HG02852 (cell line): ENCODE results near the gene ABHD17C.

Experiments
- ATAC-seq: cut with Tn5 transposase; IDR thresholded peaks from one replicate; pipeline ENCODE4 v1.9.1; 2021; ENCODE audit warnings: mild to moderate bottlenecking, moderate library complexity; ENCODE audit not compliant: unreplicated experiment

ABHD17C gene

DNA sequence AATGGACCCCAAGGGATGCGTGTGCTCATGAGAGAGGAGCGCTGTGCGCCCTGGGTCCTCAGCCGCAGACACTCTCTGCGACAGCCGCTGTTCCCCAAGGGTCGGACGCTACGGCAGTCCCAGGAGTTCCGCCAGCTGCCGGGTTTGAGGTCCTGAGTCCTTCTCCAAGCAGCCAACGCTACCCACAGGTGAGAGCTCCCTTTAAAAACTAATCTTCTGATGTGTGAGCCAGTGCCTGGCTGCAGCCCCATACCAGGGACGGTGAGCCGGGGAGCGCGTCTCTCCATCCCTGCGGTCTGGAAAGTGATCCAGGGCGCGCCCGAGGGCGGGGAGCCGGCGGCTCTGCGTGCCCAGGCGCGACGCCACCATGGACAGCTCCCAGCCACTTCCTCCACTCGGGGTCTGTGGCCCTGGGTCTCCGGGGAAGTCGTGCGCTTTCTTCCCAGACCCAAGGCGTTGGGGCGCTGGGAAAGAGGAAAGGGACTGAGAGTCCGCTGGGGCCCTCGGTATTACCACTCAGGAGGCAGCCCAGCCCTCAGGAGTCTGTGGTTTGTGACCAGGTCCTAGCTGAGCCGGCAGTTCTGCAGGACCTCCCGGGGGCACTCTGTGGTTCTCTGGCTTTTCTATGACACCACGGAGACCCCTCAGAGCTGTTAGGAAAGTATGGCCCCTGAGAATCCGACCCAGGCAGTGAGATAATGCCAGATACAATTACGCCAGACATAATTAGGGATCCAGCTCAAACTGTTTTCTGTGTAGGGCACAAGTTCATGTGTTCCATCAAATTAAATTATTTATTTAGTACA lies 85.5 kb downstream of the ABHD17C start:
- ATAC-seq, result no peak

DNA sequence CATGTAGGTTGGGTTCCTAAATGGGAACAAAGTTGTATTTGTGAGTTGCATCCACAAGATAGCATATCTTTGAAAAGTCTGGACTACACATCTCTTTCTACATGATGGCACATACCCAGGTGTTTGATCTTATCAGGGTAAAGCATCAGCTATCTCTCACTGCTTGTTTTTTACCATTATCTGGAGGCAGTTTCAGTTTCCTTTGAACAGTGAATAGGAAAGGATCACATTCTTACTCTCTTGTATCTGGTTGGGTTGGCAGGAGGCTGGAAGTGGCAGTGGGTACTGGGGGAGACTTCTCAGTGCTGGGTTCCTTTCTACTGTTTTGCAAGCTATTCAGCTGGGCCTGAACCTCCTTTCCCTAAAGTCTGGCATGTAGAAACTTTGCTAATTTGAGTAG lies 88.2 kb downstream of the ABHD17C start:
- no peak for ATAC-seq

DNA sequence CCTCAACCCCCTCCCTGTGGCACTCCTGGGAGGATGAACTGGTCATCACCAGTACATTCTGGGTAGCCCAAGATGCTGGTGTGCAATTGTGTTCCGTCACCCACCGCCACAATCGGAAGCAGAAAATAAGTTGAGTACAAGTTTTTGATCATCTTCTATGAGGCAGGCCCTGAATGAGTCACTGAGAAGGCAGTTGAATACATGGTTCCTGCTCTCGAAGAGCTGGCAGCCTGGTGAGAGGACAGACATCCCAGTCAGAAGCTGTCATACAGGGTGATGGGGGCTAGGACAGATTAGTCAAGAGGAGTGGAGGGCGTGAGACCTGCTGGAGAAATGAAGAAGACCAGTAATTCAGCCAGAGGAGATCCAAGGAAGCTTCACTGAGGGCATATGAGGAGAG lies 90.2 kb downstream of the ABHD17C start:
- ATAC-seq, result no peak

DNA sequence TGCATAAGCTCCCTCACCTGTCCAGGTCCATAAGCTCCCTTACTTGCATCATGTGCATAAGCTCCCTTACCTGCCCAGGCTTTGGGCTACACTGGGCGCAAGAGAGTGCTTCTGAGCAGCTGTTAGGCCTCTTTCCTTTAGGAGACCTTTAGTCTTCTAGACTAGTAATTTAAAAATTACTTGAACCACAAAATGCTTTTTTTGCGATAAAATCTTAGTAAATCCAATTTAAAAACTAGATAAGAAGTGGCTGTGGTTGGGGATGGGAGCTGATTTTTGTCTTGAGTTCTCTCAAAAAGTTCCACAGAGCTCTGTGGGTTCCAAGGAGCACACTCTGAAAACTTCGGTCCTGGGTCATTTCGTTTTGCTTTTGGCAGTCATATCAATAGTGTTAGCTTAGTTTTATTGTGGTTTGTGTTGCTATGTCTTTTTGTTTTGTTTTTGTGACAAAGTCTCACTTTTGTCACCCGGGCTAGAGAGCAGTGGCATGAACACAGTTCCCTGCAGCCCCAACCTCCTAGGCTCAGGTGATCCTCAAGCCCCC lies 90.8 kb downstream of the ABHD17C start:
- no peak for ATAC-seq

DNA sequence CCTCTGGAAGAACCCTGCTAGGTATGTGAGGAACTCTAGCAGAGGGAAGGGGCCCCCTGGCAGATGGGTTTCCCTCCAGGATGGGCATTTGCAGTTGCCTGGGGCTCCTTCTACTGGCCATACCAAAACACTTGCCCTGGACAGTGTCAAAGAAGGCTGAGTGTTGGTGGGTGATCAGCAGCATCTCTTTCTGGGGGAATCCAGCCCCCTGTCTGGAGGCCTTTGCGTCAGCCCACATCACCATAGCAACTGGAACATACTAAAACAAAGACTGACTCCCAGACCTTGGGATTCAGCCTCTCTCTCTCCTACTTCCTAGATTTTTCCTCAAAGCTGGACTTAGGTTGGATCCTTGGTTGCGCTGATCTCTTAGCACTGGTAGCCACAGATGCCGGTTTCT lies 92.2 kb downstream of the ABHD17C start:
- ATAC-seq, result no peak

DNA sequence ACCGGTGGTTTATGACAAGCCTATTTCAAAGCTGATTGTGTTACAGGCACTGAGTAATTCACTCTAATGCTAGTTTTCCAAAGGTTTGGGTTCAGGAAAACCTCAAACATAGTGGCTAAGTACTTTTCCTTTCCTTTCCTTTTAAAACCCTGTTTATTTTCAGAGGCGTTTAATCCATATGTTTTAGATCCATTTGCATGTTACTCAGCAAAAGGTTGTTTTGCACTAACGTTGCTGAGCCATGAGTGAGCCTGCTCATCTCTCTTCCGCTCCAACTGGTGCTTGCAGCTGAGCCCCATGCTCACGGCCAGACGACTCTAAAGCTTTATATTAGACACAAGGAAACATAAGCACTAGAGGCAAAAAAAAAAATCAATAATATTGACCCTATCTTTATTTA lies 93.4 kb downstream of the ABHD17C start:
- no peak for ATAC-seq

DNA sequence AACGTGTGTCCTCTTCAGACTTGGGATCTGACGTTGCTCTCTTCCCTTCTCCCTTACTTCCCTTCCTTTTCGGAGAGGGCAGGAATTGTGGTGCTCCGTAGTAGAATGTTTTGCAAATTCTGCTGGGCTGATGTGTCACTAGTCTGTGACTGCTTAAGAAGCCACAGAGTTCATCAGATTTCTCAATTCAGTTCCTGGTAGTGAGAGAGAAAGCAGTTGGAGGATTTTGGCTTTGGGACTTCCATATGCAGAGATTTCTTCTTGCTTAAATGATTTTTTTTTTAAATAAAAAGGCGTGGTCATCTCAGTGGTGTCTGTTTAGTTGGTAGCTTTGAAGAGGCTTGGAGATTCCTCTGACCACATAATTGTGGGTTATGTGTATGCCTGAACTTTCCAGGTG lies 94.2 kb downstream of the ABHD17C start:
- no peak for ATAC-seq

DNA sequence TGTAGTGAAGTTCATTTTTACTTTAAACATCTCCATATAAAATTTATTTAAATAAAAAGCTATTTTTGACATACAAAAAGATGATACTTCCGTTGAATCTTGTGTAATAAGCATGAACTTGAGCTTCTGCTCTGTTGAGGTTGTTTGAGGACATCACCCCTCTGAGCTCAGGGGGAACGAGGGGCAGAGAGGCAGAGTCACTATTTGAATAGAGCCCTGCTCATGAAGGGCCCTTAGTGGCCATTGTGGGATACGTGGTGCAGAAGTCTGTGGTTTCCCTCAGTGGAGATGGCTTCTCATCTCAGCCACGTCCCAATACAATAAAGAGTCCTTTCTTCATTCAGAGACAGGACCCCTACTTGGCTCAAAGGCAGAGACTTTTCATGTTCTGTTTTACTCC lies 94.7 kb downstream of the ABHD17C start:
- no peak for ATAC-seq

DNA sequence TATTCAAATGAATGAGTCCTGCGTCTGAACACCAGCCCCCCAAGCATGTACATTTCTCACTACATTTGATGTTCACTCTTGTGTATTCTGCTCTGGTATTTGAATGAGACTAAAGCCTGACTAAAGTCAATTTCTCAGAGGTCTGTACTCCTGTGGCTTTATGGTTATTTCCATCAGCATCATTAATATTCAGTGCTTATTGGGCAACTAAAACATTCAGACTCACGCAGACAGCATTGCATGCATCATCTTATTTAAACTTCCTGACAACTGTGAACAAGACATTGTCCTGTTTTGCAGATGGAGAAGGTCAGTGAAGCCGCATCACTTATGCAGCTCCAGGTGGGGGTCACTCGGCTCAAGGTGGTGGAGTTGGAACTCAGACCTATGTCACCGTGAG lies 95.1 kb downstream of the ABHD17C start:
- no peak for ATAC-seq

DNA sequence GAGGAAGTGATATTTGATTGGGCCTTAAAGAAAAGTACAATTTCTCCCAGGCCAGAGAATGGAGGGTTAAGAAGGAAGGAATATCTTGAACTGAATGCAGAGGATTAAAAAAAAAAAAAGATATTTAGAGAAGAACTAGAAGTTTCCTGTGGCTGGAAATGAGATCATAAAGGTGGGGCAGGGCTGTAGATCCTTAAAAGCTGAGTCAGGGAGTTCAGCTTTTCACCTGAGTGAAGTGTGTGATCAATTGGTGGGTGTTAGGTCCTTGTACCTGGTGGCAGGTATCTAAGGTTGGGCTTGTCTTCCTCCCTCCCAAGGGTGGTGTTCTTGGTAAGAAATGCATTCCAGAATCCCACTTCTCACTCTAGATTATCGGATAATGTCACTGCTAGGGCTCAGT lies 95.9 kb downstream of the ABHD17C start:
- ATAC-seq, result no peak

DNA sequence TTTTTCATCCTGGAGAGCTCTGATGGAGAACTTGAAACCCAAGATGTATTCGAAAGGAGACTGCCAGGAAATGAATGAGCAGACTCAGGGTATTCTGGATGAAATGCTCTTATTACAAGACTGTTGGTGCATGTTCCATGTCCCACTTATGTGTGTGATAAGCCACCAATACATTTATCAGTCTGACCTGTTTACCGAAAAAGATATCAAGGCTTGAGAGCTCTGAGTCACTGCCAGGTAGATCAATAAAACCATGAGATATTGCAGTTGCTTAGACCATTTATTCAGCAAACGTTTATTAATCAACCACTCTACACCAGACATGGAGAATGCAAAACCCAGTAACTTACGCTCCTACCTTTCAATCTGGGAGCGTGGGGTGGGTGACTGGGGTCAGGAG lies 101.3 kb downstream of the ABHD17C start:
- ATAC-seq, result no peak

DNA sequence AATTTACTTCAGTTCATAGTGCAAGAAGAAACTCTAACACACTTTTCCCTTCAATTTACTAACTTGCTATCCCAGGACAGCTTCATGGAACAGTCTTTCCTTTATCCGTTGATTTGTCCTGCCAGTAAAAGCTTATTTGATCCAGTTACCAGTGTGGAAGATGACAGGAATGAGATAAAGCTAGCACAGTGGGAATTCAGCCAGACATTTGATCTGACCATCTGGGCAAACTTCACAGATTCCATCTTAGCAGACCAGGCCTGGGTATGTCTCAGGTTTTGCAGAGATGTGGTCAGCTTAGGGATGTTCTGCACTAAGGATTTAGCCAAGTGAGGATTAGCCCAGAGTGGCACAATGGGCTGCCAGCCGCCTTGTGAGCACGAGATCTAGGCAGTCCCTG lies 103.8 kb downstream of the ABHD17C start:
- no peak for ATAC-seq

DNA sequence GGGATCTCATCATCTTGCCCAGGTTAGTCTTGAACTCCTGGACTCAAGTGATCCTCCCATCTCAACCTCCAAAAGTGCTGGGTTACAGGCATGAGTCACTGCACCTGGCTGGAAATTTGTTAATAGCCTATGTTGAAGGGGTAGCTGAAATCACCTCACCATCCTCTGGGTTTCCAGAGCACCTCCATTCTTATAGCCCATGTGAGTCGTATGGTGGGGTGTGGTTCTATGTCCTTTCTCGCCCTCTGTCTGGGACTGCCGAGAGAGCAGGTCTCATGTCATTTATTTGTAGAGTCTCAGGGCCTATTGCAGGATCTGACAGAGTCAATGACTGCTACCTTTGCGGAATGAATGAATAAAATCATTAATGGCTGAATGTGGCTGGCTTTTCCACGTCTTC lies 105.0 kb downstream of the ABHD17C start:
- ATAC-seq, result no peak

DNA sequence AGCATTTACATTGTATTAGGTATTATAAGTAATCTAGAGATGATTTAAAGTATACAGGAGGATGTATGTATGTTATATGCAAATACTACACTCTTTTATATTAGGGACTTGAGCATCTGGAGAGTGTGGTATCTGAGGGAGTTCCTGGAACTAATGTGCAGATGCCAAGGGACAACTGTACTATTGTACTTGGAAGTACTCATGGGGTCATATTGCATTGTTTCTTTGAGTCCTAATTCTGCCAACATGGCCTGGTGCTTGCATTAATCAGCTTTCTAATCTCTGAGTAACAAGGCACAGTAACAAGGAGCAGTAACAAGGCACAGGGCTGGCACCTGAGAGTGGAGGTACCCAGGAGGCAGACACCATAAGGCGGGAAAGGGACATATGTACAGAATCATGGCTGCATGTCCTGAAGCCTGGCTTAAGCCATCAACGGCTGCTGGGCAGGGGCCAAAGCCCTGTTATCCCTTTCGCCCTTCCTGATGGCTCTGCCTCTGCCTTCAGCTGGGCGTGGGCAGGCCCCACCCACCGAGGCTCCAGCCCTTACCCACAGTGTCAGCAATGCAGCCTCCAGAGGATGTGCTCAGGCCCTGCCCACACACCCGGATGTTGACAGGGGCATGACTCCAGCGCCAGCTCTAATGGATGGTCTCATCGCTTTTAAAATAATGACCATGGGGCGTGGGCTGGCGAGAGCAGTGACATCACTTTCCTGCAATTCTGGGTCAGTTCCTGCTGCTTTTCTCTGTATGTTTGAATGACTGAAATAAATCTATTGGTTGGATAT lies 107.0 kb downstream of the ABHD17C start:
- no peak for ATAC-seq

DNA sequence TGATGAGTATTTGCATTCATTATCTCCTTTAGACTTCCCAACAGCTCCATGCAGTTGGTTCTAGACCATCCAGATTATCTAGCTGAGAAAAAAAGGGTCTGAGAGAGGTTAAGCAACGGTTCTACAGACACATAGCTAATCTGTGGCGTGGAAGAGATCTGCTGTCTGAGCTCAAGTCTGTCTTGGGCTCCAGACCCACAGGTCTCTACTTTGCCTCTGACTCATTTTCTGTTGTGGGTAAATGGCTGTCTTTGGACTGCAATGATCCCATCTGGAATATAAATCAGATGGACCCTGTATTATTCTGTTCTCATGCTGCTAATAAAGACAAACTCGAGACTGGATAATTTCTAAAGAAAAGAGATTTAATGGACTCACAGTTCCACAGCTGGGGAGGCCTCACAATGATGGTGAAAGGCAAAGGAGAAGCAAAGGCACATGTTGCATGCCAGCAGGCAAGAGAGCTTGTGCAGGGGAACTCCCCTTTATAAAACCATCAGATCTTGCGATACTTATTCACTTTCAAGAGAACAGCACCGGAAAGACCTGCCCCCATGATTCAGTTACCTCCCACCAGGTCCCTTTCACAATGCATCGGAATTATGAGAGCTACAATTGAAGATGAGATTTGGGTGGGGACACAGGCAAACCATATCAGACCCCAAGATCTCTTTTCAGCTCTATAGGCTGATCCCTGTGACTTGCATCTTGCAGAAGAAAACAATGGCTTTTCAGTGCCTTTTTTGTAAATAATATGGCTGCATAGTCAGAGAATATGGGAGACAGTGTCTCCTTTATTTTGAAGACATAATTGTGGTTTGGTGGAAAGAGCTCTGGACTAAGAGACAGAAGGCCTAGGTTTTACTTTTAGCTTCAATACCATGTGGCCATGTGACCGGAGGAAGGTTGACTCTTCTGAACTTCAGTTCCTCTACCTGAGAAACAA lies 108.7 kb downstream of the ABHD17C start:
- no peak for ATAC-seq

DNA sequence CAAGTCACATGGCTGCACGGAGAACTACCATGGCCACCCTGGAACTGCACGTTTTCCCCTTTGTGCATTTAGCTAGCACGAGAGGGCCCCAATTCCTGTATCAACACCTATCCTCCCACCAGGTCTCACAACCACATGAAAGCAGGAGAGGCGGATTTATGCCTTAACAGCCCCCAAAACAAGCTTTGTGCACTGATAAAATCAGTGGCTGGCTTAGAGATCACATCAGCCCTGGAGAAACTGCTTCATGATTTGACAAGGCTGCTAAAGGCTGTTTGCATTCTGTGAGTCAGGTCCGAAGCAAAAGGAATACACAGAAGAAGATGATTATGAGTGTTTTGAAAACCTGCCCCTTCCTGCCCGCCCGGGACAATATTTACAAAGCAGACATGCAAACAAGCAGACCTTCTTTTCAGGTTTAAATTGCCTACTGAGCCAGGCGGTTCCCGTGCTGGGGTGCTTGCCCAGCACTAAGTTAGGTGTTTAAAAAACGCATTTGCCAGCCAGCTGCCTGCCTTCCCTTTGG lies 109.9 kb downstream of the ABHD17C start:
- ATAC-seq, result no peak
